IMR-90 (cell line): ENCODE data around the gene SPATA13. TPM values are rescaled to one million over a fixed set of nuclear protein-coding genes. Genes with fewer than 3 reads are reported as not detected.

ENCODE experiments used
- ATAC-seq: fragments of 200-7000 bp; cut with Tn5 transposase; 2 replicates; pipeline ENCODE4 v1.9.1; 2020; ENCODE audit warnings: low read depth, mild to moderate bottlenecking, moderate library complexity
- BruUV-seq: library from RNA; stranded (reverse); fragments of 400-500 nt; replicated peaks from 2 replicates; lab custom pipeline; 2021; lab: Mats Ljungman, UMichigan
- CTCF ChIA-PET: fragments of 300-600 bp; formaldehyde crosslinking; extraction: SDS; loops from one replicate; lab custom pipeline; 2021; ENCODE audit warnings: antibody characterized with exemption; lab: Yijun Ruan, JAX
- POLR2A ChIA-PET: fragments of 300-600 bp; sonication (Branson Sonifier 250); formaldehyde crosslinking; loops from one replicate; lab custom pipeline; 2022; ENCODE audit warnings: antibody characterized with exemption; ENCODE audit not compliant: unreplicated experiment; lab: Charles Lee
- DNase-seq: peaks from one replicate; pipeline ENCODE4 v3.0.0; 2013
- H2AFZ ChIP-seq: replicated peaks from 2 replicates; pipeline ENCODE3; 2013; ENCODE audit warnings: low read length, mild to moderate bottlenecking; ENCODE audit not compliant: poor library complexity
- H2AK5ac ChIP-seq: 2 replicates; pipeline ENCODE4 v1.6.1; 2013; ENCODE audit warnings: low read depth, low read length, inconsistent platforms
- H2AK9ac ChIP-seq: replicated peaks from 2 replicates; pipeline ENCODE3; 2013; ENCODE audit warnings: mild to moderate bottlenecking, low read depth, low read length, moderate library complexity; ENCODE audit not compliant: poor library complexity
- H2BK120ac ChIP-seq: 2 replicates; pipeline ENCODE4 v1.6.1; 2013; ENCODE audit warnings: low read depth, low read length, inconsistent platforms
- H2BK15ac ChIP-seq: 3 replicates; pipeline ENCODE4 v1.6.1; 2013; ENCODE audit warnings: low read depth, low read length, inconsistent platforms
- H2BK20ac ChIP-seq: 2 replicates; pipeline ENCODE4 v1.6.1; 2013; ENCODE audit warnings: low read depth, mild to moderate bottlenecking, inconsistent platforms, low read length, moderate library complexity
- H2BK5ac ChIP-seq: 2 replicates; pipeline ENCODE4 v1.6.1; 2013; ENCODE audit warnings: mild to moderate bottlenecking, low read depth, low read length, inconsistent platforms; ENCODE audit not compliant: poor library complexity, severe bottlenecking
- H3K14ac ChIP-seq: replicated peaks from 2 replicates; pipeline ENCODE4 v1.6.1; 2013; ENCODE audit warnings: low read depth, low read length, inconsistent platforms
- H3K18ac ChIP-seq: 2 replicates; pipeline ENCODE4 v1.6.1; 2013; ENCODE audit warnings: low read depth, low read length, control low read depth
- H3K23ac ChIP-seq: 2 replicates; pipeline ENCODE4 v1.6.1; 2013; ENCODE audit warnings: low read depth, low read length, inconsistent platforms
- H3K27ac ChIP-seq: 2 replicates; pipeline ENCODE4 v1.5.1; 2013; ENCODE audit warnings: mild to moderate bottlenecking, control low read depth, low read length; ENCODE audit not compliant: insufficient read depth
- H3K27me3 ChIP-seq: 2 replicates; pipeline ENCODE4 v1.6.1; 2013; ENCODE audit warnings: low read length; ENCODE audit not compliant: control insufficient read depth, insufficient read depth
- H3K36me3 ChIP-seq: 2 replicates; pipeline ENCODE4 v1.6.1; 2013; ENCODE audit warnings: low read length, mixed read lengths; ENCODE audit not compliant: control insufficient read depth, insufficient read depth
- H3K4ac ChIP-seq: 2 replicates; pipeline ENCODE4 v1.6.1; 2013; ENCODE audit warnings: low read depth, low read length, inconsistent platforms
- H3K4me1 ChIP-seq: 2 replicates; pipeline ENCODE4 v1.6.1; 2013; ENCODE audit warnings: low read length, mixed read lengths; ENCODE audit not compliant: control insufficient read depth, insufficient read depth
- H3K4me2 ChIP-seq: 2 replicates; pipeline ENCODE4 v1.6.1; 2013; ENCODE audit warnings: low read depth, mild to moderate bottlenecking, control low read depth, low read length, moderate library complexity
- H3K4me3 ChIP-seq: 2 replicates; pipeline ENCODE4 v1.5.1; 2013; ENCODE audit warnings: low read depth, mild to moderate bottlenecking, control low read depth, low read length, moderate library complexity; ENCODE audit not compliant: insufficient read depth
- H3K56ac ChIP-seq: 2 replicates; pipeline ENCODE4 v1.6.1; 2013; ENCODE audit warnings: low read length, inconsistent platforms; ENCODE audit not compliant: insufficient read depth; ENCODE audit errors: extremely low read depth
- H3K79me1 ChIP-seq, 2 experiments: 2 replicates each; pipeline ENCODE4 v1.6.1; 2013; ENCODE audit warnings: low read length in 2 of 2, inconsistent platforms in 1 of 2, low read depth in 1 of 2
- H3K9ac ChIP-seq: 2 replicates; pipeline ENCODE4 v1.6.1; 2013; ENCODE audit warnings: low read depth, low read length, control low read depth
- H3K9me1 ChIP-seq: 2 replicates; pipeline ENCODE4 v1.6.1; 2013; ENCODE audit warnings: low read length, inconsistent platforms; ENCODE audit not compliant: insufficient read depth
- H3K9me3 ChIP-seq: 2 replicates; pipeline ENCODE4 v1.6.1; 2013; ENCODE audit warnings: low read length; ENCODE audit not compliant: control insufficient read depth, insufficient read depth
- H4K20me1 ChIP-seq: 2 replicates; pipeline ENCODE4 v1.6.1; 2013; ENCODE audit warnings: low read length, inconsistent platforms; ENCODE audit not compliant: insufficient read depth
- H4K5ac ChIP-seq: 2 replicates; pipeline ENCODE4 v1.6.1; 2013; ENCODE audit warnings: mild to moderate bottlenecking, low read depth, low read length, control low read depth
- H4K8ac ChIP-seq, 2 experiments: 2 replicates each; pipeline ENCODE4 v1.6.1; 2013; ENCODE audit warnings: low read depth in 2 of 2, low read length in 2 of 2, control low read depth in 1 of 2, inconsistent platforms in 1 of 2
- H4K91ac ChIP-seq: 2 replicates; pipeline ENCODE4 v1.6.1; 2013; ENCODE audit warnings: low read depth, low read length, inconsistent platforms; ENCODE audit not compliant: insufficient read depth
- FOS ChIP-seq: fragments of 150-350 bp; IDR thresholded peaks from 2 replicates; pipeline ENCODE4 v1.6.1; 2016; ENCODE audit warnings: low read depth, low read length
- MAFK ChIP-seq: IDR thresholded peaks from 2 replicates; pipeline ENCODE4 v1.6.1; 2012; ENCODE audit warnings: low read depth, low read length, improper control_type of control experiment
- MAZ ChIP-seq: IDR thresholded peaks from 2 replicates; pipeline ENCODE4 v1.6.1; 2012; ENCODE audit warnings: low read depth, mild to moderate bottlenecking, low read length, improper control_type of control experiment, moderate library complexity, borderline replicate concordance
- MXI1 ChIP-seq: IDR thresholded peaks from 2 replicates; pipeline ENCODE4 v1.6.1; 2012; ENCODE audit warnings: low read depth, mild to moderate bottlenecking, low read length, moderate library complexity, borderline replicate concordance
- POLR2A ChIP-seq: IDR thresholded peaks from 2 replicates; pipeline ENCODE4 v1.6.1; 2012; ENCODE audit warnings: mild to moderate bottlenecking, low read depth, low read length
- RAD21 ChIP-seq: IDR thresholded peaks from 2 replicates; pipeline ENCODE4 v1.6.1; 2012; ENCODE audit warnings: low read length, improper control_type of control experiment
- RCOR1 ChIP-seq: IDR thresholded peaks from 2 replicates; pipeline ENCODE4 v1.6.1; 2012; ENCODE audit warnings: mild to moderate bottlenecking, low read length, improper control_type of control experiment; ENCODE audit not compliant: insufficient replicate concordance
- SMC3 ChIP-seq: fragments of 150-350 bp; IDR thresholded peaks from 2 replicates; pipeline ENCODE4 v1.6.1; 2016; ENCODE audit warnings: low read depth, mild to moderate bottlenecking, antibody characterized with exemption, low read length, moderate library complexity
- dilution Hi-C: fragments of 300-500 bp; cut with HindIII; formaldehyde crosslinking; loops from one replicate; pipeline ENCODE4 v1.14.3; 2018; ENCODE audit warnings: low sequenced_read_pairs; ENCODE audit not compliant: unreplicated experiment
- in situ Hi-C: fragments of 300-500 bp; cut with MboI; formaldehyde crosslinking; loops from 3 replicates; pipeline ENCODE4 v1.14.3; 2019; ENCODE audit warnings: low sequenced_read_pairs, inconsistent platforms, mixed read lengths
- intact Hi-C: fragments of 100-400 bp; cut with micrococcal nuclease; formaldehyde crosslinking; loops from 2 replicates; pipeline ENCODE4 v1.10.0; 2022
- polyA plus RNA-seq, 3 experiments: library from polyadenylated mRNA; depleted of rRNA; stranded (reverse); fragments of >200 nt; gene quantifications; 2 replicates each; pipeline ENCODE4 v1.2.3, GENCODE V29; 2012; ENCODE audit warnings: low replicate concordance in 1 of 3
- total RNA-seq: library from RNA; depleted of rRNA; stranded (reverse); fragments of >200 nt; gene quantifications from 2 replicates; pipeline ENCODE4 v1.2.3, GENCODE V29; 2012
- TF ChIP-seq, protein P1 (sequence below): conservative IDR thresholded peaks from 2 replicates; pipeline ENCODE4 v1.5.1; 2012; ENCODE audit warnings: mild to moderate bottlenecking, low read depth, low read length, improper control_type of control experiment
- TF ChIP-seq, protein P2 (sequence below): fragments of 150-350 bp; IDR thresholded peaks from 2 replicates; pipeline ENCODE4 v1.6.1; 2016; ENCODE audit warnings: low read depth, mild to moderate bottlenecking, low read length, moderate library complexity, borderline replicate concordance

Gene SPATA13
- total and polyA plus RNA-seq, 2 of the 4 experiments (the other 2 are of a cell fraction), result 10.5 to 12.5 TPM

DNA sequence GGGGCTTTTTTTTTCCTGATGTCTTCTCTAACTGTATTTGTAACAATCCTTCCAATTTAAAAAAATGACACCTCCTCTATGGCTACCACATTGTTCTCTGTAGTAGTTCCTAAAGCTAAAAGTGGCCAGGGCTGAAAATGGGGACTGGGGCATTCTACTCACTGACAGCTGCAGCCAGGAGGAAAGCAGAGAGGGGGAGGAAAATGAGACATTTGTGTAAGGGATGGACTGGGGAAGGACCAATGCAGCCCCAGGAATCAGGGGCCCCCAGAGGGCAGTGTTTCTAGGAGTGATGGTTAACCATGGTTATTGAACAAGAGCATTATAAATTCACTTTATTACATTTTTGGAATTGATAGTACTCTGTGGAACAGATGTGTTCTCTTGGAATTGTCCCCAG, 114.5 kb downstream of the SPATA13 start:
- Histone ChIP-seq H3K18ac (no peak overlapping the region; the same call in 1 of the 2 replicates), H2BK120ac (no peak overlapping the region), H3K9ac (no peak overlapping the region), H3K36me3 (no peaks in the 10 kb centered on the region), H3K27me3 (no peaks in the 10 kb centered on the region), H2BK20ac (no peak overlapping the region), H2AFZ (no peak overlapping the region), H3K9me1 (peaks cover 12% of the 10 kb centered on the region; the same call in 1 of the 2 replicates), H3K4ac (no peak overlapping the region), H3K4me2 (no peak overlapping the region; the same call in 1 of the 2 replicates), H2BK5ac (no peak overlapping the region), H3K14ac (no peak overlapping the region), H2BK15ac (no peak overlapping the region), H3K4me3 (no peak overlapping the region), H3K56ac (no peak overlapping the region), H2AK5ac (no peak overlapping the region), H3K4me1 (peaks cover 18% of the 10 kb centered on the region), H4K20me1 (0 out of 2 replicates have a peak, but pooled peaks cover 2% of the 10 kb centered on the region), H3K27ac (no peak overlapping the region; the same call in 1 of the 2 replicates), H3K9me3 (no peaks in the 10 kb centered on the region), H4K91ac (no peak overlapping the region), H4K8ac (no peak overlapping the region), H2AK9ac (no peak overlapping the region), H4K5ac (no peak overlapping the region), H3K23ac (peak overlapping the region; percentile 48; the same call in 1 of the 2 replicates), H3K79me1 (peaks cover 26 to 63% of the 10 kb centered on the region in 2 experiments)
- intact Hi-C loops (no loop called here), in situ Hi-C loops (no loop called here), dilution Hi-C loops (no loop called here)
- no peak for TF ChIP-seq MAFK
- TF ChIP-seq MXI1, result no peak
- TF ChIP-seq RCOR1, result no peak
- TF ChIP-seq FOS, result no peak
- TF ChIP-seq, protein P1, sequence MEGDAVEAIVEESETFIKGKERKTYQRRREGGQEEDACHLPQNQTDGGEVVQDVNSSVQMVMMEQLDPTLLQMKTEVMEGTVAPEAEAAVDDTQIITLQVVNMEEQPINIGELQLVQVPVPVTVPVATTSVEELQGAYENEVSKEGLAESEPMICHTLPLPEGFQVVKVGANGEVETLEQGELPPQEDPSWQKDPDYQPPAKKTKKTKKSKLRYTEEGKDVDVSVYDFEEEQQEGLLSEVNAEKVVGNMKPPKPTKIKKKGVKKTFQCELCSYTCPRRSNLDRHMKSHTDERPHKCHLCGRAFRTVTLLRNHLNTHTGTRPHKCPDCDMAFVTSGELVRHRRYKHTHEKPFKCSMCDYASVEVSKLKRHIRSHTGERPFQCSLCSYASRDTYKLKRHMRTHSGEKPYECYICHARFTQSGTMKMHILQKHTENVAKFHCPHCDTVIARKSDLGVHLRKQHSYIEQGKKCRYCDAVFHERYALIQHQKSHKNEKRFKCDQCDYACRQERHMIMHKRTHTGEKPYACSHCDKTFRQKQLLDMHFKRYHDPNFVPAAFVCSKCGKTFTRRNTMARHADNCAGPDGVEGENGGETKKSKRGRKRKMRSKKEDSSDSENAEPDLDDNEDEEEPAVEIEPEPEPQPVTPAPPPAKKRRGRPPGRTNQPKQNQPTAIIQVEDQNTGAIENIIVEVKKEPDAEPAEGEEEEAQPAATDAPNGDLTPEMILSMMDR, result no peak
- TF ChIP-seq POLR2A, result no peak
- no peak for TF ChIP-seq MAZ
- TF ChIP-seq SMC3, result no peak
- no peak for TF ChIP-seq RAD21
- TF ChIP-seq, protein P2, sequence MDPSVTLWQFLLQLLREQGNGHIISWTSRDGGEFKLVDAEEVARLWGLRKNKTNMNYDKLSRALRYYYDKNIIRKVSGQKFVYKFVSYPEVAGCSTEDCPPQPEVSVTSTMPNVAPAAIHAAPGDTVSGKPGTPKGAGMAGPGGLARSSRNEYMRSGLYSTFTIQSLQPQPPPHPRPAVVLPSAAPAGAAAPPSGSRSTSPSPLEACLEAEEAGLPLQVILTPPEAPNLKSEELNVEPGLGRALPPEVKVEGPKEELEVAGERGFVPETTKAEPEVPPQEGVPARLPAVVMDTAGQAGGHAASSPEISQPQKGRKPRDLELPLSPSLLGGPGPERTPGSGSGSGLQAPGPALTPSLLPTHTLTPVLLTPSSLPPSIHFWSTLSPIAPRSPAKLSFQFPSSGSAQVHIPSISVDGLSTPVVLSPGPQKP, result no peak
- no TSS peak for BruUV-seq
- ATAC-seq (no peak), DNase-seq (no peak)
- POLR2A ChIA-PET, result no interaction called here
- CTCF ChIA-PET, result interaction anchor here (1.0 kb wide), 1 partner anchor 9 kb away, joined by 5 read pairs; no protein-coding TSS in a partner anchor
